ENCODE data around the gene KCP.

DNA sequence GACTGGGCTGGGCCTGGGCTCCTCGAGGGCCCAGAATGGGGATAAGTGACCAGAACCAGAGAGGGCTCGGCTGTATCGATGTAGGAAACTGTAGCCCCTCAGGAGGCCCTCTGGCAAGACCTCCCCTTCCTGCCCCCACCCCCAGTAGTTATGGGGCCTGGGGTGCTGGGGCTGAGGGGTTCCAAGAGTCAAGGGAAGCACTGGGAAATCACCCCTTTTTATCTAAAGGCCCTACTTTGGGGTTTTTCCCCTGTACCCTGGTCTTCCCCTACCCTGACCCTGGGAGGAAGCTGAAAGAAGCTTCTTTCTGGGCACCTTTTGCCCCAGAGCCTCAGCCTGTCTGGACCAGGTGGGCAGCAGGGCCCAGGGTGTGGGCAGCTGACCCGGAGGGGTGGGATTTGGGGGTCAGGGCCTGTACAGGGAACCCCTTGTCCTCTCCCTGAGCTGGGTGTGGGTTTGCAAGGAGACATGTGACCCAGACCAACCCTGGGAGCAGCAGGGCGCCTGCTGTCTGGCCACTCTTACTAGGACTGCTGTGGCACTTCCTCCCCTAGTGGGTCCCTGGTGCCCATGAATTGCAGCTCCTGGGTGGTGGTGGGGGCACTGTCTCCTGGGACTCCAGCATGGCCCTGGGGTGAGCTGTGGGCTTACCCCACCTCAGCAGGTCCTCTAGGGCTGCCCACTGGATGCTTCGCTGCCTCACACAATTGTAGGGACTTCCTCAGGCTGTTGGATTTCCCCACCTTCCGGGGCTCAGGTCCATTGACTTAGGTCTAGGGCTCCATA lies 28.8 kb upstream of the KCP start:
- no peak for TF ChIP-seq POLR2A (IDR thresholded peaks at IDR 0.05)
- TF ChIP-seq, protein P1, sequence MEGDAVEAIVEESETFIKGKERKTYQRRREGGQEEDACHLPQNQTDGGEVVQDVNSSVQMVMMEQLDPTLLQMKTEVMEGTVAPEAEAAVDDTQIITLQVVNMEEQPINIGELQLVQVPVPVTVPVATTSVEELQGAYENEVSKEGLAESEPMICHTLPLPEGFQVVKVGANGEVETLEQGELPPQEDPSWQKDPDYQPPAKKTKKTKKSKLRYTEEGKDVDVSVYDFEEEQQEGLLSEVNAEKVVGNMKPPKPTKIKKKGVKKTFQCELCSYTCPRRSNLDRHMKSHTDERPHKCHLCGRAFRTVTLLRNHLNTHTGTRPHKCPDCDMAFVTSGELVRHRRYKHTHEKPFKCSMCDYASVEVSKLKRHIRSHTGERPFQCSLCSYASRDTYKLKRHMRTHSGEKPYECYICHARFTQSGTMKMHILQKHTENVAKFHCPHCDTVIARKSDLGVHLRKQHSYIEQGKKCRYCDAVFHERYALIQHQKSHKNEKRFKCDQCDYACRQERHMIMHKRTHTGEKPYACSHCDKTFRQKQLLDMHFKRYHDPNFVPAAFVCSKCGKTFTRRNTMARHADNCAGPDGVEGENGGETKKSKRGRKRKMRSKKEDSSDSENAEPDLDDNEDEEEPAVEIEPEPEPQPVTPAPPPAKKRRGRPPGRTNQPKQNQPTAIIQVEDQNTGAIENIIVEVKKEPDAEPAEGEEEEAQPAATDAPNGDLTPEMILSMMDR (IDR thresholded peaks at IDR 0.05): no peak

Measured in stomach (tissue), 4 donors.